HG03196 (cell line): Measurements from ENCODE around the gene ADTRP.
A peak's percentile ranks its signal among the peaks of the same experiment; 100 is the strongest.

Experiments used
- ATAC-seq: cut with Tn5 transposase; IDR thresholded peaks from one replicate; pipeline ENCODE4 v1.9.1; 2021; ENCODE audit not compliant: unreplicated experiment

Gene ADTRP

DNA sequence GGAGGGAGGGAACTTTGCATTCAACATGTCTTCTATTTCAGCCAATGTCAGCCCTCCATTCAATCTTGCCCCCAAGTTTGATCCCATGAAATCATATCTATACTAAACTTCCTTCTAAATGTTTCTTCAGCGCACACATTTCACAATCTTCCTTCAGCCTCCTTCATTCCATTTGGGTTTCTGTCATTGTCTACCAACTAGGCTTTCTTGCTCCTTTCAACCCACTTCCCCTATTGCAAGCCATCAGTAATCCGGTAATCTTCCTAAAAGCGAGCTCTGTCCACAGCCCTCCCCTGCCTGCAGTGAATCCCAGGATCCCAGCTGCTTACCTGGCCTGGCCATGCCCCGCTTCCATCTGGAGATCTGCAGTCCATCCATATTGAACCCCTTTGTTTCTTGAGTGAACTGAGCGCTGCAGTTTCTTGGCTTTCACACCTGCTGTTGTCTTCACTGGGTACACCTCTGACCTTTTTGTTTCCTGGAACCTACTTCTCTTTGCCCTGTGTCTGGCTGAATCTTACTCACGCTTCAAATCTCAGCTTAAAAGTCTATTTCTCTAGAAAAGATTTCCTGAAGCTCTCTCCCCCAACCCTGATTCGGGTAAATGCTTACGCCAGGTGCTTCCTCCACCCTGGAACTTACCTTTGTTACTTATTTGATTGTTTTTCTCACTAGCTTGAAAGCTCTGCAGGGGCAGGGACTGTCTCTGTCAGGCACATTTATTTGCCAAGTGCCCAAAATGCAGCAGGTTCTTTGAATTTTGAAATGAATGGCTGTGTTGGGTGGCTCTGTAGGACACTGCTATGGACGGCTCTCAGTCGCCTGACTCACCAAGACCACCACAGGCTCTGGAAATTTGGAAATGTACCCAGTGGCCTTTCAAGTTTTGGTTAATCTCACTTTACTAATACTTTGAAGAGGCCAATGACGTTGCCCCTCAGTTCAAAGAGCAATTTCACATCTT lies 50.3 kb downstream of the ADTRP start:
- no peak for ATAC-seq

DNA sequence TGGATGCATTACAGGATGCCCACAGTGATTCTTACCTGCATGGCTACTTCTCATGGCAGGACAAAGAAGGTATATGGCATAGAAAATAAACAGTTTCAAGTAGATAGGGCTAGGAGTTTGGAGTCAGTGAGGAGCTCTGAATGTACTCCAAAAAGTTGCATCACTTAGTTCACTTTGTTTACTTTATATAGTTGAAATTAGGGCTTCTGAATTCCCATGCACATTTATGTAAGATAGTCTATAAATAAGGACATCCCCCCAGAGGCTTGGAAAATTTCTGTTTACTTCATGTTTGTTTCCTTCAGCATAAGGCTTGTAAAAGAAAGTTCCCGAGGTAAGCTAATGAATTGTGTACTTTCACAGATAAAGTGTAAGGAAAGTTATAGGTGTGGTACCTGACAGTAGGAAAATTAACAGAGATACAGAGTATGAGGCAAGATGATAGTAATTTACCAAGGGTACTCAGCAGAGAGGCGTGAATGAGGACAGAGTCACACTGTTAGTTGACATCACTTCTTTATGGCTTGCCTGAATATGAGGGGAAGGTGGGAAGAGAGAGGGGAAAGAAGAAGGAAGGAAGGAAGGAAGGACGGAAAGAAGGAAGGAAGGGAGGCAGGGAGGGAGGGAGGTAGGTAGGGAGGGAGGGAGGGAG lies 51.1 kb downstream of the ADTRP start:
- no peak for ATAC-seq

DNA sequence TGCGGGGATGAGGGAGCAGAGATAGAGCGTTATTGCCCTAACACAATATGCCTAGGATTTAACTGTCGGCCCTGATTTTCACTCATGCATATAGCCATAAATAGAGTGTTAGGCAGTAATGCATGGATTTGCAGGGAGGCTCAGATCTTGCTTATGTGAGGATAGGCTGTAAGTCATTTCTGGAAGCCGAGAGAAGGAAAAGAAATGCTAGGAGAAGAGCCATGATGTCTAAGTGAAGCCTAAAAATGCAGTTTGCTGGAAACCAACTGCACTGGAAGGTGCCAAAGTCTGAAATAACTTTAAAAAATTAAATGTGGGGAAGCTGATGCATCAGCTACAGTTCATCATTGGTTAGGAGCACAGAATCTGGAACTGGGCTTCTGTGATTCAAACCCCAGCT lies 54.3 kb downstream of the ADTRP start:
- no peak for ATAC-seq

DNA sequence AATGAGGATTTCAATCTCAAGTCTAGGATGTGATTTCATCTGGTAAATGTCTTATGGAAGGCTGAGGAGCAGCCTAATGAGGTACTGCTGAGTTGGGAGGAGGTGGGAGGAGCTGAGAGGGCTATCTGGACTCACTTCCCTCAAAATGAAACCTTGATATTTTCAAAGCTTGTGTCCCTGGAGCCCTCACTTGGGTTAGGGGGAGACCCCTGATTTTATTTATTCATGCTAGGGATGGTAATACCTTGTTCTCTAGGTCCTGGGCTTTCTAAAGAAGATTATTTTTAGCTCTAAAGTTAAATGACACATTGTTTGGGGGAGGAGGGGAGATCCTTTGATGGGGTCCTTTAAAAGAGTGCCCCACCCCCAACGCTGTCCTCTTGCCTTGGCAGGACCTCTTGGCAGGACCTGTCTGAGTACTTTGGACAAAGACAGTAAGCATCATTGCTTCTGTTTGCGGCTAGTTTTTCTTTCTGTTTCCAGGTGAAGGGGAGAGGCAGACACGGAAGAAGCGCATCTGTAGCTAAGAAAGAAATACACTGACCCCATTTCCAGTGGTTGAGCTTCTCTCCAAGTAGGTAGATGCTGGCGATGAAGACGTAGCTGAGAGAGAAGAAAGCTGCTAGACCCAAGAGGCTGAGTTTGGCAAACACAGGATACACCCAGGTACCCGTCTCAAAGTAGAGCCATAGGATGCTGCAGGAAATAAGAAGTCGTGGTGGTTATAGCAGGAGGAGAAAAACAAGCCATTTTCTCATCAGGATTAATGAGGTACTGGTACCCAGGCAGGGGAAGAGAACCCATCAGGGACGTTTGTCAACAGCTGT lies 55.6 kb downstream of the ADTRP start:
- no peak for ATAC-seq

DNA sequence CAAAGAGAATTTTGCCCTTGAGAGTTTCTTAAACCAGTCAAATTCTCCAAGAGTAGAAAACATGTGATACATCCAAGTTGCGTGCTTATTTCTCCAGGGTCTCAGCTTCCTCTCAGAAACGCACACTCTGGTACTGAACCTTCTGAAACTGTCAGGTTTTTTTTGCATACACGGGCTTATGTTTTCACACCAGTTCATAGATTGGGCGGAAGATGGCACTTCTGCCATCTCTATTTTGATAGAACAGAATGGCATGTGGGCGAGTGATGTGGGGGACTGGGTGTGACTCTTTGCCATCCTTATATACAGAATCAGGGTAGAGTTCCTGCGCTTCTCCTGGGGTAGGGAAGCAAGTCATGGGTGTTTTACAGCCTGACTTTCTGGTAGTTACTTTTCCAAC lies 56.4 kb downstream of the ADTRP start:
- no peak for ATAC-seq

DNA sequence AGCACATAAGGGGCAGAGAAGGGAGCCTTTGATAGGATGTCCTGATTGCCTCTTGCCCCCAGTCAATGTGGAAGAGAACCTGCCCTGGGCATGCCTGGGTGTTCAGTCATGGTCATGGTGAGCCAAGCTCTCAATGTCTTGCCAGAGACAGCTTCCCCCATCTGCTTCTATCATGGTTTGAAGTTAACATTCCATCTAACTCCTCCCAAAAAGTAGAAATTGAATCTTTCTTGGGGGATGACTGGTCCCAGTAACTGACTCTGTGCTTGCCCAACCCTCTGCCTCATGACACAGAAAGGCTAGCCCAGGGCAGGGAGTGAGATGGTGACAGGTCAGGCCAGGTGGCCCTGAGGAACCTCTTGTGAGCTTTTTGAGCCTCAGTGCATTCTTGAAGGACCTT lies 60.1 kb downstream of the ADTRP start:
- no peak for ATAC-seq

DNA sequence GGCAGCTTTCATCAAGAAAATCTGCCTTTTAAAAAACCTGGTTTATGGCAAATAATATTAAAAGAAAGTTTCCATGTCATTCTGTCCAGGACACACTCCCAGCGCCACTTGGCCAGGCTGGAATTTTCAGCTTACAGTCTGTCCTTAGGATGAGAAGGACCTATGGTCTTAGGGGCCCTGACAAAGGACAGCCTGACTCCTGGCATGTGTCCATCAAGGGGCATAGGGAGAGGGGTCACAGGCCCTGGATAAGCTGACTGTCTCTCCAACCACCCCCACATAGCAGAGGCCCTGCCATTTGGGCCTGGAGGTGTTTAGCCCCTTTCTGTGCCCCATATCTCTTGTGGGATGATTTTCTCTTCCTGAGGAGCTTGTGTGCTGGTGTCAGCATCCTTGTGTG lies 60.6 kb downstream of the ADTRP start:
- ATAC-seq = no peak

DNA sequence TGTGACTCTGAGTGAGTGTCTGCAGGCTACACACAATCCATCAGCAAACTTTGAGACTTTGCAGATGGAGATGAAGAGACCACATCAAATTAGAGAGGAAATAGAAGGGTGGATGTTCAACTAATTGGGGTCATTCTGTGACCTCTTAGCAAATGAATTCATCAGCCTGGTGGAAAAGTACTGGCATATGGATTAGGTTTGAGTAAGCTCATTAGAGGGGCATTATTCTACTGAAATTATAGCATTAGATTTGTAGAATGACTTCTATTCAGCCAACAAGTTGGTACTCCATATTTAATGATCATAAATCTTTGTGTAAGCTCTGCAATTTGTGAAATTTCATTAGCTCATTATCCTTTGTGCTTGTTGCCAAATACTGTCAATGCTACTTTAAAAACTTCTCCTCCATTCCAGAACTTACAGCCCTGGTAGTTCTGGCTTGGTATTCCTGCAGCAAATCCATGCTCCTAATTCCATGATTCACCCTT lies 63.8 kb downstream of the ADTRP start:
- ATAC-seq = no peak

DNA sequence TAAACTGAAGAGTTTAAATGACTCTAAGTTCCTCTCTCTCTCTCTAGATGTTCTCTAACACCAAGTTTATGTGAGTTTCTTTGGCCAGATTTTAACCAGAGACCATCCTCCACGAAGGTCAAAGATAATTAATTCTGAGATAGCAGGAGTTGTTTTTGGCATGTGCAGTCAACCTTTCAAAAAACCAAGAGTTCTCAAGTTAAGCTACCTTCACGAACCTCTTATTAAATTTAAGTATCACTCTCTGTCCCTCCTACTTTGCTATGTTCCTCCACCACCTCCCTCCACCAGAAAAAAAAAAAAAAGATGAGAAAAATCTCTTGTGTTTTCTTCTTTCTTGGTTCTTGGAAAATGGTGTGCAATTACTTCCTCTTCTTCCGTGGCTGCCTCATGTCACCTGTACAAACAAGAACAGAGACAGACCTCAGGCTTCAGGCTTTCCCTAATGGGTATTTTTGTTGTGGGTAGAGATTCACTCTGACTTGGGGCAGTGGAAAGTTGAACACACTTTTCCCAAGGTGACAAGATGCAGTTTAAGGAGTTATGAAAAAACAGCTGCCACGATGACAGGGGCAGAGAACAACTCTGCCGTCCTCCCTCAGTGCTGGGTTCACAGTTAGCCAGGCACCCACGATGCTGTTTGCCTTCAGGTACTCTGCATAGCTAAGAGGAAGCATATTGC lies 64.3 kb downstream of the ADTRP start:
- no peak for ATAC-seq

DNA sequence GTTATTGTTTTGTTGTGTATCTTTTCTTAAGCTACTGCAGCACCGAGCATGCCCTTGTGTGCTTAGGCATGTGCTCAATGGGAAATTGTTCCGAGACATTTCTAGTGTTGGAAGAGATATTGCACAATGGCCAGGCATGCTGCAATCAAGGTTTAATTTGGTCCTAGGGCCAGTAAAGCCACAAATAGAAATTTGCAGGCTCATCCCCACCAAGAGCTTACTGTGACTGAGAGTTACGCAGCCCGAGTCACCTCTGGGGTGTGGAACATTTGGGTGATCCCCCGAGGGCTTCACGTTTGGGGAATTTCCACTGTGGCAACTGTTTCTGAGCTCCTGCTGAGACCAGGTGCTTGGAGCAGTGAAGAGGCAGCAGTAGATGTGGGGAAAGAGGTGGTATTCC lies 65.8 kb downstream of the ADTRP start:
- ATAC-seq = no peak

DNA sequence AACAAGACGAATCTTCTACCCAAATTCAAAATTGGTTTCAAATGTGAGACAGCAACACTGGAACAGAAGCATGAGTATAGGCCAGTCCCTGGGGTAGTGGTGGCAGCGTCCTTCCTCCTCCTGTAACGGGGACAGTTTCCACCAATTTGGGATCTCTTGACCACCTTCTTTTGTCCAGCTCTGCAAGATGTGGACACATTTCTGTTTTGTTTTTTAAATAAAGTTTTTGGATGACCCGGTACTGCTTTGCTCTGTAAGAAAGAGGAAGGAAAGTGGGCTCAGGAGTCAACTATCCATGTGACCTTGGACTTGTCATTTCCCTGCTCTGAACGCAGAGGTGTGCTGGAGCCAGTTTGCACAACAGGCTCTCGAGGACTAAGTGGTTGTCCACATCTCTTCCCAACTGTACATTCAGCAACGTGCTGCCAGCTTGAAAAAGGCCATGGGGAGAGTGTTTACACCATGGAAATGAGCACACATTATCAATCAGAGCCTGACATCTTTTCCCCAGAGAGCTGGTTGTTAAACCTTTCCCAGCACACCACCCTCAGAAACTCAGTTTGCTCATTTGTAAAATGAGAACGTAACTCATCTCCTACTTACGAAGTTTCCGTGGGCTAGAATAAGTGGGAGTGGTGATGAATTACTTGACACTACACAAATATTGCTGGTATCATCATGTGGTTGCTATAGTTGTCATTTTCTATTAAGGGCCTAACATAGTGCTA lies 66.5 kb downstream of the ADTRP start:
- ATAC-seq = peak; percentile 7

DNA sequence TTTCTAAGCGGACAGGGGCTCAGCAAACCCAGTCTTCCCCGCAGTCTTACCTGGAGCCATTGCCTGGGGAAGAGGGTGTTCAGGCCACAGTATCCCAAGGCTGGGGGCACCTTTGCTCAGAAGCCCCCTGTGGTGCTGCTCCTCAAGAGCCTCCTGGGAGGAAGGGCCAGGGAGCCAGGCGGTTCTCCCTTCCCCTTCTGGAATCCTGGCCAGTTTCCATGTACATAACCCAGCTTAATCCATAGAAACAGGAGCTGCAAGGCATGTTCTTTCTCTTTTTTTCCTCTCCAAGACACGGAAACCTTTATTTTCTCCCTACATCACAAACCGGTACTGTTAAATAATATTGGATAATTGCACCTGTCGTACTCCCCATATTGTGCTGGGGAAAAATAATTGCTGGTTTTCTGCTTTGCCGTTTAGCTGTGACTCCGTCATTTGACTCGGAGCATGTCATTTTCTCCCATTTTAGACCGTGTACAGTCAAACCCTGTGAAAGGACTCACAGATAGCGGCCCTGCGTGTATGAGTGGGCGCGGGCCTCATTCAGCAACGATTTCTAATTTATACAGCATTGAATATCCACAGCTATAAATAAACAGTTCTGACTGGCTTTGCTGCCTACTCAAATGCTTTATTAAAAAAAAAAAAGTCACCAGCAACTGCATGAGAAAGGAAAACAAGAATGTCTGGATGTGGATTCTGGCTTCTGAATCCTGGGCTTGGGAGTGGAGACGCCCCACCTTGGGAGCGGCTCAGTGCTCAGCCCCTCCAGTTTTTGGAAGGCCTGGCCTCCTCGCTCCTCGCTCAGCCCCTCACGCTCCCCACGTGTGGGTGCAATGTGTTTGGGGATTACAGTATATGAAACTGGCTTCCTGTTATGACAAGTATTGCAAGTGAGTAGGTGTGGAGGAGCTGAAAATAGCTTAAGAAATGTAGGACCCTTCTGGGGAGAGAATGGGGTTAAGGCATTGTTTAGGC lies 67.3 kb downstream of the ADTRP start:
- ATAC-seq = peak; percentile 37

DNA sequence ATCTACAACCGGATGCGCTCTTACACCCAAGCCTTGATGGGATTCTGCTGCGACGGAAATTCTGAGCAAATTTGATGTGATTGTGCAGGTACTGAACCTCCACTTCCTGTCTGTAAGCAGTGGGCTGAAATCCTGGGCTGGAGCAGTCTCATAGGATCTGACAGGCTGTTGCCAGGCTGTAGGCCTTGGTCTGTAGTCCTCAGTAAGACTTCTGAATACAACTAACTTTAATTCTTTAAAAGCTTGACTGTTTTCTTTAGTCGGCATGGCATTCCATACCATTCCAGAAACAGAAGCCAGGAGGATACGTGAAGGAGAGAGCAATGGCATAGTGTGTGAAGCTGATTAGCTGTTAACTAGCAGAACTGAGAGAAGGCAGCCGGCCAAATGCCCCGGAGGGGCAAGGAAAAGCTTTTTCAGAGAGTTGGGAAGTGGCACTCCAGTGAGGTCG lies 68.3 kb downstream of the ADTRP start:
- ATAC-seq = no peak

DNA sequence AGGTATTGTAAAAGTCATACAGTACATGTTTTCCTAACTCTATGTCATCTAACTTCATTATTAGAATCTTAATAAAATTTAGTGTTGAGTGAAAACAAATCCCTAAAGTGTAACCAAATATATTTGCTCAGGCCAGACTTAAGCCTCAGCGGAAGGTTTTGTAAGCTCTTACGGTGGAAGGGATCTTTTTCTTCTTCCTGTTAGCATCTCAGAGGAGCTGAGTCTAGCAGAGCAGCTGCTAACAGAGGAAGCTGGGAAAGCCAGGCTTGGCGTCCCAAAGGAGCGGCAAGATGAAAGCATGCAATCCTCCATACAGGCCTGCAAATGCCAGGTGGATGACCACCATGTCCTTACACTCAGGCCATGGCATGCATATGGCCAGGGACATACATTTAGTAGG lies 72.4 kb downstream of the ADTRP start:
- no peak for ATAC-seq

DNA sequence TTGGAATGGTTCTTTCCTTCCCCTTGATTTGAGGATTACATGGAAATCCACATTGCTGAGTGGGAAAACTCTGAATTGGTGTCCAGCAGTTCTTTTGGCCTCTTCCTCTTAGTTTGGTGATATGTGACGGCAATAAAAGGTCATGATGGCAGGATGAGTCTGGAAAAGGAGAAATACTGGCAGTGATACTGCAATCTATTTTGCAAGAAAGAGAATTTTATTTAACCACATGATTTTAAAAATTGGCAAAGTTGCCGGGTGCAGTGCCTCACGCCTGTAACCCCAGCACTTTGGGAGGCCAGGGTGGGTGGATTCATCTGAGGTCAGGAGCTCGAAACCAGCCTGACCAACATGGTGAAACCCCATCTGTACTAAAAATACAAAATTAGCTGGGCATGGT lies 73.1 kb downstream of the ADTRP start:
- ATAC-seq = no peak

DNA sequence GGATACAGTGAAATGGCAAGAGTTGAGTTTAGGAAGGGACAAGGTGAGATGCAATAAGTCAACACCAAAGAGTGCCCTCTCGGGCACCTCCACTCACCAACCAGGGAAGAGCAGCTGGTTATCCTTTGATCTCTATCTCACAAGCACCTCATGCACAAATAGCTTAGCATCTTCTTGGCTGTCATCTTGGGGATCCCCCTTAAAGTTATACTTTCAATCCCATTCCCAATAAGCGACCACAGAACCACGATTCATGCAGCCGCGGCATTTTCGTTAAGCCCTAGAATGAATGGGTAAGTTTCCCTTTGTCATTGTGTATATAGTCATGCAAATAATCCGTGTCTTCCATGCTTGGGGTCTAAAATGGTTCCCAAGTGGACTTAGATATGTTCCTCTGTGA lies 73.5 kb downstream of the ADTRP start:
- ATAC-seq = no peak

DNA sequence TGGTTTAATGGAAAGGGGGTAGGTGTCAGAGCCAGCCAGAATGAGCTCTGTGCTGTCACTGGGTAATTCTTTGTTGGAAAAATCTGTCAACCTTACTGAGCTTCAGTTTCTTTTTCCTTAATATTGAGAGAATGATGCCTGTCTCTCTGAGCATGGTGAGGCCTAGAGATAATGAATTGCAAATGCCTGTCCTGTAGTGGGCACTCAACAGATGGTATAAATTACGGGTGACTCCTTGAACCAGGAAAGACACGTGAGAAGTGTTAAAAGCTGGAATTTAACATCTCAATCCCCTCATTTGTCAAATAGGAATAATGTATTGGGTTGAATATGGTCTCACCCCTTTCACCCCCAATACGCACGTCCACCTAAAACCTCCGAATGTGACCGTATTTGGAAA lies 74.9 kb downstream of the ADTRP start:
- no peak for ATAC-seq

DNA sequence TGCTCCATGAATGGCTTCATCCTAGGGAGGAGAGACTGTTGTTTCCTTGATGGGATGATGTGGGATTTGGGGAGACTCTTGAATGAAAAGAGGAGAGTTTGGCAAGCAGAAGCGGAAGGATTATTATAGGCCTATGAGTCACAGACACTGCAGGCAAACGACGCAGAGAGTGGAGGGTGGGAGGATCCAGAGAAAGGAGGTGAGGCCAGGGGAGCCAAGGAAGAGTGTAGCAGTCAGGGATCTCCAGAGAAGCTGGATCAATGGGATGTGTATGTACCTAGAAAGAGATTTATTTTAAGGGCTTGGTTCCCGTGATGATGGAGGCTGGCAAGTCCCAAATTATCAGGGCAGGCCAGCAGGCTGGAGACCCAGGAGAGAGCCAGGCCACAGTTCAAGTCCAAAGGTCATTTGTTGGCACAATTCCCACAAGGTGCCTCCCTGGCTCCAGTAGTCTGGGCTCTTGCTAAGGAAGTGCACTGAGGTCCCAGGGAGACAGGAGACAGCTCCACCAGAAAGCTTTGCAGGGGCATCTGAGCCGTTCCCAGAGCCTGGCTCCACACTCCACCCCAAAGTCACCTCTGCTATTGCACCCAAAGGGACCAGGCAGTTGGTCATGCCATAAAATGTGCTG lies 76.0 kb downstream of the ADTRP start:
- ATAC-seq = no peak
